Activated T-helper 17 cell treated with anti-CD3 and anti-CD28 coated beads, Interleukin-2, amount 50 U/mL, for 72 hours (primary cell): Measurements from ENCODE around the gene OR2T2. TPM values are rescaled to one million over a fixed set of nuclear protein-coding genes. Genes with fewer than 3 reads are reported as not detected.
"Not testable (repeated sequence)": the region's sequence is repeated elsewhere in the genome, so short reads cannot be mapped to it uniquely, and the experiment has no call there.

Experiments used
- ATAC-seq: fragments of 150-1000 bp; cut with Tn5 transposase; replicated peaks from 2 replicates; pipeline ENCODE4 v1.10.0; 2021; ENCODE audit warnings: mild to moderate bottlenecking, moderate library complexity
- H3K27ac Mint-ChIP-seq: one replicate; pipeline ENCODE4 v1.8.0; 2022; ENCODE audit warnings: mixed read lengths
- H3K27me3 Mint-ChIP-seq: one replicate; pipeline ENCODE4 v1.8.0; 2022; ENCODE audit warnings: mixed read lengths
- H3K36me3 Mint-ChIP-seq: one replicate; pipeline ENCODE4 v1.8.0; 2022; ENCODE audit warnings: low read depth, mild to moderate bottlenecking, mixed read lengths
- H3K4me1 Mint-ChIP-seq: one replicate; pipeline ENCODE4 v1.8.0; 2022; ENCODE audit warnings: mixed read lengths
- H3K4me3 Mint-ChIP-seq: one replicate; pipeline ENCODE4 v1.8.0; 2022; ENCODE audit warnings: mild to moderate bottlenecking, mixed read lengths
- H3K9me3 Mint-ChIP-seq: one replicate; pipeline ENCODE4 v1.8.0; 2022; ENCODE audit warnings: mixed read lengths
- total RNA-seq, 2 donors: library from RNA; stranded (reverse); gene quantifications; one replicate each; pipeline ENCODE4 v1.2.3, GENCODE V29; 2022

The OR2T2 gene
- total RNA-seq, 2 donors from 2014 or later: not detected

GRCh38 chr1:248481686-248482579 lies 36.5 kb downstream of the OR2T2 start:
- H3K4me3 Mint-ChIP-seq: peak overlapping the region; percentile 79
- peak; percentile 84 for ATAC-seq
- H3K27me3 Mint-ChIP-seq, H3K36me3 Mint-ChIP-seq, H3K9me3 Mint-ChIP-seq, H3K4me1 Mint-ChIP-seq: not testable (repeated sequence)
- peak overlapping the region; percentile 83 for H3K27ac Mint-ChIP-seq

DNA sequence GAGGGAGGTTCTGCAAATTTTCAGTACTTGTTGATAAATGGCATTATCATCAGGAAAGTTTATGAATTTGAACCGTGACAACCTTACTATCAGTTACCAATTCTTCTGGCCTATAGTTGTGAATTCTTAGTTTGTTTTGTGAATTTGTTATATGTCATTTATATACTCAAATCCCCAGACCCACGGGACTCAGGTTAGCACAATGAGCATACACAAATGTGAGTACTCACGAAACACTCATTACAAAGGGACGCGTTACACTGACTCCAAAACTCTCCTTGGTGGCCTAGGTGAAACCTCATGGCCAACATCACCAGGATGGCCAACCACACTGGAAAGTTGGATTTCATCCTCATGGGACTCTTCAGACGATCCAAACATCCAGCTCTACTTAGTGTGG lies 42.9 kb downstream of the OR2T2 start, which contains the start of gene OR2T5:
Gene OR2T5 (plus strand): TSS at position 301 of the 400 bp plus-strand sequence. CDS start 0 bp downstream, at position 301.
- not testable (repeated sequence) for H3K4me3 Mint-ChIP-seq, ATAC-seq, H3K36me3 Mint-ChIP-seq, H3K9me3 Mint-ChIP-seq, H3K27ac Mint-ChIP-seq, H3K4me1 Mint-ChIP-seq, H3K27me3 Mint-ChIP-seq

DNA sequence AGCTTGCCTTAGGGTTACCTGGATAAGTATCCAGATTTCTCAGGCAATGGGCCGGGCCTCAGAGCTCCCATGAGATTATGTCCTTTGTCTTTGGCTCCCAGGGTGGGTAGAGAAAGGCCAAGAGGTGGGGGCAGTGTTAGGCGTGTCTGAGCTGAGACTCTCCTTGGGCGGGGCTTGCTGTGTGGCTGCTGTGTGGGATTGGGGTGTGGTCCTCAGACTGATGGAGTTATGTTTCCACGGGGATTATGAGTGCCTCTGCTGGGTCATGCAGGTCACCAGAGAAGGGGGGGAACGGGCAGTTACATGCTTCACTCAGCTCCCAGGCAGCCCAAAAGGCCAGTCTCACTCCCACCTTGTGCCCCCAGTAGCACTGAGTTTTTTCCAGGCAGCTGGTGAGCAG lies 51.2 kb downstream of the OR2T2 start:
- H3K4me1 Mint-ChIP-seq: not testable (repeated sequence)

DNA sequence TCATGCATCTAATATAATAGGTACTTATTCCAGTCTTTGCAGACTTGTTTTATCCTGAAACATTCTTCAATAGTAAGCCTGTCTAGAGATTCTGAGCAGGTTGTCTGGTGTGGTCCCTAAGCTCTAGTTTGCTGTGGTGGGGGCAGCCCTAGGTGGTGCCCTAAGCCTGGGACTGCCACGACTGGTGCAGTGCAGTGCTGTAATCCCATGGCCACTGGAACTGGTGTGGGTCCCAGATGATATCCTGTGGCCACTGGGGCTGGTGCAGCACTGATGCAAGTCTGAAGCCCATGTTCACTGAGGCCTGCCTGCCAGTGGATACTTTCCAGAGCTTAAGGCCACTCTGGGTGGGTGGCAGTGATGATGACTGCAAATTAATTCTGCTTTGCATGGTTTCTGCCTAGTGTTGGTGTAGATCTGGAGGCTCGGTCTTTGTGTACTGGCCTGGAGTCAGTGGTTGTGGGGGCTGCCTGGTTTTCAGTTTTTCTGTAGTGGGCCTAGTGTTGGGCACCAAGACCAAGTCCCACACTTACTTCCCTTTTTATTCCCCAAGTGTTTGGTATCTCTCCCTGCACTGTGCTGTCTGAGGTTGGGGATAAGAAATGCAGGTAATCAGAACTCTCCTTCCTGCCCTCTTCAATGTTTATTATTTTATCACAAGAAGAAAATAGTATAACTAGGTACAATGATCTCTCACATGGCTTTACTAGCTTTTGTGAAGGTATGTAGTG lies 55.0 kb downstream of the OR2T2 start:
- not testable (repeated sequence) for H3K9me3 Mint-ChIP-seq, H3K27me3 Mint-ChIP-seq, H3K4me1 Mint-ChIP-seq

More for the DNA sequence above, 51.2 kb downstream of the OR2T2 start:
- not testable (repeated sequence) for H3K9me3 Mint-ChIP-seq, H3K4me3 Mint-ChIP-seq, H3K36me3 Mint-ChIP-seq, H3K27me3 Mint-ChIP-seq, ATAC-seq, H3K27ac Mint-ChIP-seq

More for the DNA sequence above, 55.0 kb downstream of the OR2T2 start:
- ATAC-seq, H3K4me3 Mint-ChIP-seq, H3K36me3 Mint-ChIP-seq, H3K27ac Mint-ChIP-seq: not testable (repeated sequence)

Other genes with a start within 250 kb of the OR2T2 start
- gene OR2M3, start 248.4 kb upstream of the OR2T2 start, total RNA-seq: not detected
- gene OR2M4, start 214.2 kb upstream of the OR2T2 start, total RNA-seq: not detected
- gene OR2T33, start 167.7 kb upstream of the OR2T2 start, total RNA-seq: not detected
- not detected for gene OR2T12, start 142.2 kb upstream of the OR2T2 start, total RNA-seq
- gene OR2M7, start 121.1 kb upstream of the OR2T2 start, total RNA-seq: not detected
- not detected for gene OR14C36, start 96.9 kb upstream of the OR2T2 start, total RNA-seq
- not detected for gene OR2T4, start 84.0 kb upstream of the OR2T2 start, total RNA-seq
- not detected for gene OR2T6, start 69.9 kb upstream of the OR2T2 start, total RNA-seq
- gene OR2T1, start 42.6 kb upstream of the OR2T2 start, total RNA-seq: not detected
- gene OR2T3, start 27.7 kb downstream of the OR2T2 start, total RNA-seq: not detected
- gene OR2T5, start 43.0 kb downstream of the OR2T2 start, total RNA-seq: not detected
- gene OR2G6, start 62.4 kb downstream of the OR2T2 start, total RNA-seq: not detected
- gene OR2T29, start 117.1 kb downstream of the OR2T2 start, total RNA-seq: not detected
- gene OR2T34, start 129.1 kb downstream of the OR2T2 start, total RNA-seq: not detected
- gene OR2T10, start 152.1 kb downstream of the OR2T2 start, total RNA-seq: not detected
- not detected for gene OR2T11, start 189.5 kb downstream of the OR2T2 start, total RNA-seq
- not detected for gene OR2T35, start 199.6 kb downstream of the OR2T2 start, total RNA-seq
- not detected for gene OR2T27, start 209.9 kb downstream of the OR2T2 start, total RNA-seq